A549 (cell line): Measurements from ENCODE around the gene TPSG1. TPM values are rescaled to one million over a fixed set of nuclear protein-coding genes. Genes with fewer than 3 reads are reported as not detected.

Experiments
- ATAC-seq, 2 experiments: fragments of 200-7000 bp in 1 of 2; fragments of >200 bp in 1 of 2; cut with Nextera tagmentation in 1 of 2; cut with Tn5 transposase in 1 of 2; 3 replicates each; pipeline versions ENCODE4 v1.8.0 to v1.9.1; 2018 to 2020; ENCODE audit warnings: mild to moderate bottlenecking in 1 of 2, moderate library complexity in 1 of 2
- CTCF ChIA-PET: fragments of 300-600 bp; sonication (Branson Sonifier 250); formaldehyde crosslinking; extraction: SDS; loops from one replicate; lab custom pipeline; 2021; ENCODE audit warnings: antibody characterized with exemption, inconsistent platforms; lab: Yijun Ruan, JAX
- POLR2A ChIA-PET: fragments of 350-600 bp; formaldehyde crosslinking; extraction: SDS; loops from one replicate; lab custom pipeline; 2021; ENCODE audit warnings: antibody characterized with exemption, inconsistent platforms; lab: Yijun Ruan, JAX
- DNase-seq, 2 experiments: peaks; one replicate each; pipeline versions ENCODE4 v3.0.0 to v3.0.0-alpha.2; 2011 to 2016; ENCODE audit warnings: low read depth in 1 of 2, low spot score in 1 of 2
- FAIRE-seq: peaks from 2 replicates; lab custom pipeline; 2011; peaks lifted over from hg19 to GRCh38; lab: Jason Lieb, UNC
- H3K27ac ChIP-seq, 2 experiments: fragments of >200 bp; sonication (Bioruptor Twin); formaldehyde crosslinking; 3 replicates each; pipeline ENCODE4 v1.5.1; 2016 to 2017
- H3K4me1 ChIP-seq: fragments of >200 bp; sonication (Bioruptor Twin); formaldehyde crosslinking; 3 replicates; pipeline ENCODE4 v1.6.1; 2016
- H3K4me2 ChIP-seq: fragments of >200 bp; sonication (Bioruptor Twin); formaldehyde crosslinking; 3 replicates; pipeline ENCODE4 v1.6.1; 2016
- H3K4me3 ChIP-seq: fragments of >200 bp; sonication (Bioruptor Twin); formaldehyde crosslinking; 3 replicates; pipeline ENCODE4 v1.5.1; 2016
- H3K9me3 ChIP-seq: fragments of >200 bp; sonication (Bioruptor Twin); formaldehyde crosslinking; 3 replicates; pipeline ENCODE4 v1.6.1; 2016
- ATOH8 ChIP-seq: fragments of 250-450 bp; sonication (Bioruptor Pico); IDR thresholded peaks from 2 replicates; pipeline ENCODE4 v1.5.0; 2020; ENCODE audit warnings: low read depth, mild to moderate bottlenecking, moderate library complexity
- CBX2 ChIP-seq: fragments of 200-600 bp; sonication (generic); IDR thresholded peaks from 2 replicates; pipeline ENCODE4 v1.6.1; 2016; ENCODE audit warnings: low read depth, mild to moderate bottlenecking, borderline replicate concordance
- CBX8 ChIP-seq: fragments of 200-600 bp; sonication (generic); IDR thresholded peaks from 2 replicates; pipeline ENCODE4 v1.6.1; 2016
- CHD4 ChIP-seq: fragments of 200-600 bp; sonication (generic); IDR thresholded peaks from 2 replicates; pipeline ENCODE4 v1.6.1; 2016; ENCODE audit warnings: antibody characterized with exemption, mild to moderate bottlenecking, borderline replicate concordance
- E2F6 ChIP-seq: IDR thresholded peaks from 2 replicates; pipeline ENCODE4 v1.6.1; 2012; ENCODE audit warnings: low read depth, borderline replicate concordance
- EHF ChIP-seq: fragments of 250-450 bp; sonication (Bioruptor Pico); IDR thresholded peaks from 2 replicates; pipeline ENCODE4 v1.5.0; 2020; ENCODE audit warnings: mild to moderate bottlenecking
- EHMT2 ChIP-seq: fragments of 200-600 bp; sonication (generic); IDR thresholded peaks from 2 replicates; pipeline ENCODE4 v1.6.1; 2016; ENCODE audit warnings: antibody characterized with exemption, low read depth, mild to moderate bottlenecking, moderate library complexity
- ELK1 ChIP-seq: fragments of 150-350 bp; IDR thresholded peaks from 2 replicates; pipeline ENCODE4 v1.6.1; 2014; ENCODE audit warnings: low read depth, mild to moderate bottlenecking, low read length
- ESRRA ChIP-seq: fragments of 150-350 bp; IDR thresholded peaks from 2 replicates; pipeline ENCODE4 v1.6.1; 2014; ENCODE audit warnings: mild to moderate bottlenecking, low read length, borderline replicate concordance
- GATA3 ChIP-seq: IDR thresholded peaks from 2 replicates; pipeline ENCODE4 v1.6.1; 2012; ENCODE audit warnings: borderline replicate concordance
- HES2 ChIP-seq: fragments of >200 bp; sonication (Bioruptor Twin); formaldehyde crosslinking; IDR thresholded peaks from 2 replicates; pipeline ENCODE4 v1.6.1; 2016
- HEYL ChIP-seq: fragments of 250-450 bp; sonication (Bioruptor Pico); IDR thresholded peaks from 2 replicates; pipeline ENCODE4 v1.8.0; 2021; ENCODE audit warnings: mild to moderate bottlenecking, moderate library complexity
- JUNB ChIP-seq: fragments of >200 bp; sonication (Bioruptor Twin); formaldehyde crosslinking; IDR thresholded peaks from 2 replicates; pipeline ENCODE4 v1.6.1; 2016
- KDM1A ChIP-seq: fragments of 200-600 bp; sonication (generic); IDR thresholded peaks from 2 replicates; pipeline ENCODE4 v1.6.1; 2016; ENCODE audit warnings: low read depth, mild to moderate bottlenecking
- KDM5A ChIP-seq: fragments of 200-600 bp; sonication (generic); IDR thresholded peaks from 2 replicates; pipeline ENCODE4 v1.6.1; 2016; ENCODE audit warnings: antibody characterized with exemption, mild to moderate bottlenecking
- MAX ChIP-seq: IDR thresholded peaks from 2 replicates; pipeline ENCODE4 v1.6.1; 2012
- MYC ChIP-seq: IDR thresholded peaks from 2 replicates; pipeline ENCODE4 v1.6.1; 2012; ENCODE audit warnings: mild to moderate bottlenecking, inconsistent platforms, low read length, improper control_type of control experiment, borderline replicate concordance
- NR3C1 ChIP-seq: fragments of >200 bp; sonication (Bioruptor Twin); formaldehyde crosslinking; IDR thresholded peaks from 3 replicates; pipeline ENCODE4 v1.6.1; 2017
- PHF8 ChIP-seq: fragments of 200-600 bp; sonication (generic); IDR thresholded peaks from 2 replicates; pipeline ENCODE4 v1.6.1; 2016; ENCODE audit warnings: low read depth, mild to moderate bottlenecking, antibody characterized with exemption, moderate library complexity, borderline replicate concordance
- POLR2AphosphoS2 ChIP-seq: conservative IDR thresholded peaks from 2 replicates; pipeline ENCODE4 v1.6.1; 2012; ENCODE audit warnings: low read length, improper control_type of control experiment, inconsistent platforms
- RAD21 ChIP-seq, 2 experiments: fragments of >200 bp in 1 of 2; sonication (Bioruptor Twin) in 1 of 2; formaldehyde crosslinking in 1 of 2; IDR thresholded peaks in 1 of 2; conservative IDR thresholded peaks in 1 of 2; 2 replicates in 1 of 2; 3 replicates in 1 of 2; pipeline ENCODE4 v1.6.1; 2012 to 2018; ENCODE audit warnings: inconsistent platforms in 1 of 2
- RCOR1 ChIP-seq: fragments of 150-350 bp; IDR thresholded peaks from 2 replicates; pipeline ENCODE4 v1.6.1; 2014; ENCODE audit warnings: antibody characterized with exemption, low read length, low read depth
- REST ChIP-seq: fragments of 200-600 bp; sonication (generic); IDR thresholded peaks from 2 replicates; pipeline ENCODE4 v1.6.1; 2016; ENCODE audit warnings: antibody characterized with exemption, mild to moderate bottlenecking, moderate library complexity
- RFX5 ChIP-seq: fragments of 450-650 bp; IDR thresholded peaks from 2 replicates; pipeline ENCODE4 v1.7.1; 2014; ENCODE audit warnings: antibody characterized with exemption, mild to moderate bottlenecking, moderate library complexity
- TFCP2L1 ChIP-seq: fragments of 250-450 bp; sonication (Bioruptor Pico); IDR thresholded peaks from 2 replicates; pipeline ENCODE4 v1.5.0; 2021; ENCODE audit warnings: mild to moderate bottlenecking
- ZFP36 ChIP-seq: fragments of 450-650 bp; IDR thresholded peaks from 2 replicates; pipeline ENCODE4 v1.6.1; 2014; ENCODE audit warnings: borderline replicate concordance; ENCODE audit not compliant: partially characterized antibody
- ZNF302 ChIP-seq: fragments of 250-450 bp; sonication (Bioruptor Pico); IDR thresholded peaks from 2 replicates; pipeline ENCODE4 v1.9.0; 2021; ENCODE audit warnings: inconsistent platforms, mild to moderate bottlenecking, moderate library complexity
- ZSCAN20 ChIP-seq: fragments of 250-450 bp; sonication (Bioruptor Pico); IDR thresholded peaks from 2 replicates; pipeline ENCODE4 v1.8.0; 2022; ENCODE audit warnings: mild to moderate bottlenecking, moderate library complexity
- WGBS: methylation state at CpG from one replicate; pipeline ENCODE4 v1.1.6; 2017; ENCODE audit errors: missing lambda C conversion rate; 5-methylcytosine and 5-hydroxymethylcytosine counted together
- polyA plus RNA-seq, 4 experiments: library from polyadenylated mRNA; depleted of rRNA in 3 of 4; stranded (reverse); fragments of >200 nt; fragmentation: RNase III in 1 of 4; extraction: RNeasy Plus Mini Kit Qiagen cat#74134 plus additional on column Dnase treatment in 1 of 4; gene quantifications; 2 replicates in 3 of 4; 3 replicates in 1 of 4; pipeline ENCODE4 v1.2.3, GENCODE V29; 2011 to 2017

The TPSG1 gene
- polyA plus RNA-seq, 2 of the 4 experiments (the other 2 are of a cell fraction) = not detected

- TF ChIP-seq TFCP2L1 = no peak
- TF ChIP-seq ZSCAN20 (CRISPR knock-in tag) = no peak
- TF ChIP-seq ATOH8 (CRISPR knock-in tag) = no peak
- TF ChIP-seq ELK1 = no peak
- TF ChIP-seq E2F6 = no peak
These were observed 51.1 kb downstream of the TPSG1 start (continued) for GRCh38 chr16:1173788-1174451.

- POLR2A ChIA-PET = no interaction called here
- no peak for TF ChIP-seq RFX5
- no peak for TF ChIP-seq REST
- TF ChIP-seq ZFP36 = no peak
- TF ChIP-seq CBX8 = no peak
- no peak for TF ChIP-seq POLR2AphosphoS2
- TF ChIP-seq, all 56 proteins: peak for 0
- Histone ChIP-seq H3K4me3 (no peak overlapping the region), H3K4me1 (peaks cover 35% of the 10 kb centered on the region), H3K9me3 (no peaks in the 10 kb centered on the region), H3K27ac (peak overlapping the region in 1 of 2 experiments; percentile 17; a peak in 2 of 6 replicates), H3K4me2 (no peak overlapping the region)
- ATAC-seq (no peak), FAIRE-seq (no peak), DNase-seq (no peak)
- WGBS = 82% methylated on average over 10 of the region's 13 CpGs
- CTCF ChIA-PET = interaction anchor here (1.6 to 4.5 kb wide), 3 partner anchors 8 to 69 kb away, joined by 5 to 30 read pairs (median 11); no protein-coding TSS in a partner anchor
These were observed 52.4 kb downstream of the TPSG1 start for GRCh38 chr16:1172651-1173050.

GRCh38 chr16:1171854-1172428, 53.1 kb downstream of the TPSG1 start:
- TF ChIP-seq CBX8 = no peak
- TF ChIP-seq MYC = no peak
- no peak for TF ChIP-seq HEYL (CRISPR knock-in tag)
- no peak for TF ChIP-seq MAX
- TF ChIP-seq CBX2 = no peak
- TF ChIP-seq RCOR1 = no peak
- no peak for TF ChIP-seq PHF8
- TF ChIP-seq ESRRA = no peak
- no peak for TF ChIP-seq GATA3
- TF ChIP-seq KDM5A = no peak
- TF ChIP-seq EHMT2 = no peak
- no peak for TF ChIP-seq ZSCAN20 (CRISPR knock-in tag)
- no peak for TF ChIP-seq JUNB
- no peak for TF ChIP-seq NR3C1
- TF ChIP-seq RAD21 (conservative IDR thresholded peaks at IDR 0.05 in 1 of 2, IDR thresholded peaks at IDR 0.05 in 1 of 2) = no peak
- TF ChIP-seq EHF (CRISPR knock-in tag) = no peak
- TF ChIP-seq CHD4 = no peak
- TF ChIP-seq HES2 = no peak
- no peak for TF ChIP-seq ZNF302
- TF ChIP-seq KDM1A = no peak
- TF ChIP-seq, all 56 proteins: peak for 0
- 96% methylated on average over 13 of the region's 36 CpGs for WGBS
- DNase-seq (no peak), FAIRE-seq (no peak), ATAC-seq (no peak)
- POLR2A ChIA-PET = no interaction called here
- peak overlapping the region in 1 of 2 experiments; percentile 17; a peak in 2 of 6 replicates for H3K27ac ChIP-seq
- no peak overlapping the region for H3K4me3 ChIP-seq
- H3K9me3 ChIP-seq = no peaks in the 10 kb centered on the region
- H3K4me2 ChIP-seq = no peak overlapping the region
- peaks cover 35% of the 10 kb centered on the region for H3K4me1 ChIP-seq
- CTCF ChIA-PET = interaction anchor here (1.6 to 4.5 kb wide), 4 partner anchors 9 to 69 kb away, joined by 5 to 30 read pairs (median 8); no protein-coding TSS in a partner anchor
